ENCODE results near the gene FHIT.

DNA sequence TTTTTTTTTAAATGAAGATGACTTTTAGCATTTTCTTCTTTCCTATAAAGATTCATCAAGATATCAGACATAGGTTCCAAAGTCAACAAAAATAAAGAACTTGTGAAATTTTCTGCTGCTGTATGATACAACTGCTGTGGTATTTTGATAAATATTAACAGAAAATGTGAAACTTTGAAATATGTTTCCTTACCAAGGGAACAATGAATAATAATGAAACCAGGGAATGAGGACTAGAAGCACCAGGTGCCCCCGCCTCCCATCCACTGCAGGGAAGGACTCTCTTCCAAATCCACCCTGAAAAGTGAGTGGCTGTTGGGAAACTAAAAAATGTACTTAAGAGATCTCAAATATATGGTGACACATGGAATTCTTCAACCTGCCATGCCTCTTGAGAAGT, 198.4 kb downstream of the FHIT start:
- no peak for TF ChIP-seq POLR2A (IDR thresholded peaks at IDR 0.05; ENCODE audit: low read length)
- TF ChIP-seq GATA1 (IDR thresholded peaks at IDR 0.05; ENCODE audit: low read depth, low read length): no peak

All from erythroblast (primary cell).